HFFc6 (cell line): ENCODE results near the gene DLG5. TPM values are rescaled to one million over a fixed set of nuclear protein-coding genes. Genes with fewer than 3 reads are reported as not detected.

Experiments used
- DNase-seq: peaks from one replicate; pipeline ENCODE4 v3.0.0-alpha.2; 2018
- H3K27ac Mint-ChIP-seq: 2 replicates; pipeline ENCODE4 v1.8.0; 2020; ENCODE audit warnings: mild to moderate bottlenecking, mixed read lengths
- H3K27me3 Mint-ChIP-seq: 2 replicates; pipeline ENCODE4 v1.8.0; 2021; ENCODE audit warnings: mild to moderate bottlenecking, moderate library complexity, mixed read lengths; ENCODE audit not compliant: insufficient read depth
- H3K36me3 Mint-ChIP-seq: 2 replicates; pipeline ENCODE4 v1.8.0; 2021; ENCODE audit warnings: low read depth, mixed read lengths
- H3K4me1 Mint-ChIP-seq: 2 replicates; pipeline ENCODE4 v1.8.0; 2020; ENCODE audit warnings: low read depth, mixed read lengths
- H3K4me3 Mint-ChIP-seq: 2 replicates; pipeline ENCODE4 v1.8.0; 2020; ENCODE audit warnings: mild to moderate bottlenecking, moderate library complexity, mixed read lengths
- H3K9me3 Mint-ChIP-seq: 2 replicates; pipeline ENCODE4 v1.8.0; 2020; ENCODE audit warnings: mild to moderate bottlenecking, mixed read lengths
- CTCF ChIP-seq: fragments of 200-600 bp; sonication (generic); IDR thresholded peaks from 2 replicates; pipeline ENCODE4 v1.5.0; 2021; ENCODE audit warnings: antibody characterized with exemption, mild to moderate bottlenecking
- total RNA-seq, 6 experiments: library from RNA; stranded (reverse); fragmentation: NEBNext Ultra II Directional; extraction: Animal tissue kit (Norgen Biotek cat#: 25700); gene quantifications; 2 replicates in 1 of 6; 3 replicates in 5 of 6; pipeline ENCODE4 v1.2.3, GENCODE V29; 2021

DLG5 gene
- total RNA-seq, 6 experiments from 2014 or later, result 48.2 to 52.9 (median 49.7) TPM

GRCh38 chr10:77960829-77961329 lies 34.3 kb upstream of the DLG5 start:
- peaks cover 10% of the 10 kb centered on the region for H3K9me3 Mint-ChIP-seq
- H3K27ac Mint-ChIP-seq, result no peak overlapping the region
- no peak overlapping the region for H3K4me3 Mint-ChIP-seq
- DNase-seq, result no peak
- H3K36me3 Mint-ChIP-seq, result peaks cover 6% of the 10 kb centered on the region
- H3K27me3 Mint-ChIP-seq, result no peaks in the 10 kb centered on the region; the same call in 1 of the 2 replicates
- peaks cover 11% of the 10 kb centered on the region for H3K4me1 Mint-ChIP-seq
- no peak for TF ChIP-seq CTCF

GRCh38 chr10:77959887-77960455 lies 33.4 kb upstream of the DLG5 start:
- H3K4me3 Mint-ChIP-seq, result no peak overlapping the region
- DNase-seq, result no peak
- no peaks in the 10 kb centered on the region; the same call in 1 of the 2 replicates for H3K27me3 Mint-ChIP-seq
- H3K9me3 Mint-ChIP-seq, result peaks cover 10% of the 10 kb centered on the region
- peak; percentile 29; the same call in 1 of the 2 replicates for TF ChIP-seq CTCF
- peaks cover 6% of the 10 kb centered on the region for H3K36me3 Mint-ChIP-seq
- no peak overlapping the region for H3K27ac Mint-ChIP-seq
- H3K4me1 Mint-ChIP-seq, result peaks cover 5% of the 10 kb centered on the region

GRCh38 chr10:77959384-77959783 lies 32.8 kb upstream of the DLG5 start:
- no peak overlapping the region for H3K27ac Mint-ChIP-seq
- peaks cover 10% of the 10 kb centered on the region for H3K9me3 Mint-ChIP-seq
- H3K27me3 Mint-ChIP-seq, result no peaks in the 10 kb centered on the region; the same call in 1 of the 2 replicates
- DNase-seq, result no peak
- no peaks in the 10 kb centered on the region for H3K4me1 Mint-ChIP-seq
- peaks cover 6% of the 10 kb centered on the region for H3K36me3 Mint-ChIP-seq
- H3K4me3 Mint-ChIP-seq, result no peak overlapping the region
- no peak for TF ChIP-seq CTCF

- Mint-ChIP-seq H3K27me3 (no peaks in the 10 kb centered on the region; the same call in 1 of the 2 replicates), H3K4me3 (no peak overlapping the region), H3K9me3 (peaks cover 25% of the 10 kb centered on the region), H3K4me1 (no peaks in the 10 kb centered on the region), H3K27ac (no peak overlapping the region), H3K36me3 (peaks cover 22% of the 10 kb centered on the region)
- DNase-seq, result no peak
- no peak for TF ChIP-seq CTCF
These were observed 28.6 kb upstream of the DLG5 start for GRCh38 chr10:77955136-77955535.

GRCh38 chr10:77949167-77949566 lies 22.6 kb upstream of the DLG5 start:
- Mint-ChIP-seq H3K4me3 (no peak overlapping the region), H3K27me3 (no peaks in the 10 kb centered on the region; the same call in 1 of the 2 replicates), H3K27ac (peak overlapping the region; percentile 45), H3K4me1 (peaks cover 28% of the 10 kb centered on the region), H3K36me3 (peaks cover 22% of the 10 kb centered on the region), H3K9me3 (peaks cover 26% of the 10 kb centered on the region)
- peak; percentile 51 for DNase-seq
- TF ChIP-seq CTCF, result no peak
